H1 (cell line): ENCODE results near the gene L3MBTL1. TPM values are rescaled to one million over a fixed set of nuclear protein-coding genes. Genes with fewer than 3 reads are reported as not detected.

Source experiments
- ASH2L ChIP-seq: fragments of 200-600, 300-600 bp; sonication (generic); IDR thresholded peaks from one replicate; pipeline ENCODE4 v1.7.1; 2017; ENCODE audit warnings: low read length
- BACH1 ChIP-seq: IDR thresholded peaks from 2 replicates; pipeline ENCODE4 v1.6.1; 2012; ENCODE audit warnings: low read length, improper control_type of control experiment
- BRCA1 ChIP-seq: IDR thresholded peaks from 2 replicates; pipeline ENCODE4 v1.6.1; 2012; ENCODE audit warnings: low read depth, low read length, improper control_type of control experiment
- CEBPB ChIP-seq: IDR thresholded peaks from 2 replicates; pipeline ENCODE4 v1.6.1; 2012; ENCODE audit warnings: low read depth, low read length
- CHD1 ChIP-seq: IDR thresholded peaks from 2 replicates; pipeline ENCODE4 v1.6.1; 2012; ENCODE audit warnings: low read depth, low read length, improper control_type of control experiment
- CHD2 ChIP-seq: IDR thresholded peaks from 2 replicates; pipeline ENCODE4 v1.6.1; 2012; ENCODE audit warnings: low read length, improper control_type of control experiment
- E2F6 ChIP-seq: IDR thresholded peaks from 2 replicates; pipeline ENCODE4 v1.6.1; 2012; ENCODE audit warnings: inconsistent platforms
- EP300 ChIP-seq, 2 experiments: IDR thresholded peaks; 1 replicate in 1 of 2; 2 replicates in 1 of 2; pipeline ENCODE4 v1.6.1; 2011 to 2012; ENCODE audit warnings: low read depth in 2 of 2, low read length in 2 of 2, mild to moderate bottlenecking in 2 of 2, borderline replicate concordance in 1 of 2, inconsistent platforms in 1 of 2, moderate library complexity in 1 of 2
- EZH2 ChIP-seq: fragments of 200-600 bp; sonication (generic); IDR thresholded peaks from 2 replicates; pipeline ENCODE4 v1.7.1; 2012; ENCODE audit warnings: low read depth, mild to moderate bottlenecking, moderate library complexity, low read length, inconsistent platforms; ENCODE audit not compliant: severe bottlenecking
- GABPA ChIP-seq: IDR thresholded peaks from 2 replicates; pipeline ENCODE4 v1.6.1; 2011; ENCODE audit warnings: mild to moderate bottlenecking, low read length, moderate library complexity, borderline replicate concordance; ENCODE audit not compliant: insufficient read depth
- KDM1A ChIP-seq: fragments of 200-600, 300-600 bp; sonication (generic); IDR thresholded peaks from 2 replicates; pipeline ENCODE4 v1.7.1; 2016; ENCODE audit warnings: mild to moderate bottlenecking, low read length, borderline replicate concordance
- KDM4A ChIP-seq: IDR thresholded peaks from one replicate; pipeline ENCODE4 v1.7.1; 2012; ENCODE audit warnings: low read depth, mild to moderate bottlenecking, moderate library complexity, low read length, inconsistent platforms; ENCODE audit not compliant: severe bottlenecking
- NRF1 ChIP-seq: IDR thresholded peaks from 2 replicates; pipeline ENCODE4 v1.6.1; 2011; ENCODE audit warnings: mild to moderate bottlenecking, low read depth, low read length, improper control_type of control experiment
- PHF8 ChIP-seq: fragments of 200-600 bp; sonication (generic); conservative IDR thresholded peaks from 2 replicates; pipeline ENCODE4 v1.7.1; 2012; ENCODE audit warnings: low read depth, mild to moderate bottlenecking, inconsistent platforms, low read length, moderate library complexity
- POLR2A ChIP-seq, 2 experiments: IDR thresholded peaks; 1 replicate in 1 of 2; 2 replicates in 1 of 2; pipeline ENCODE4 v1.6.1; 2011; ENCODE audit warnings: low read depth in 2 of 2, low read length in 2 of 2, mild to moderate bottlenecking in 2 of 2; ENCODE audit errors: control extremely low read depth in 1 of 2
- SIX5 ChIP-seq: IDR thresholded peaks from 2 replicates; pipeline ENCODE4 v1.6.1; 2011; ENCODE audit warnings: mild to moderate bottlenecking, low read depth, low read length
- SP1 ChIP-seq: IDR thresholded peaks from 2 replicates; pipeline ENCODE4 v1.6.1; 2011; ENCODE audit warnings: low read depth, low read length
- SP4 ChIP-seq: IDR thresholded peaks from 2 replicates; pipeline ENCODE4 v1.6.1; 2012; ENCODE audit warnings: low read length, inconsistent platforms
- TCF12 ChIP-seq: IDR thresholded peaks from 2 replicates; pipeline ENCODE4 v1.6.1; 2011; ENCODE audit warnings: low read depth, mild to moderate bottlenecking, low read length
- TEAD4 ChIP-seq: IDR thresholded peaks from 2 replicates; pipeline ENCODE4 v1.6.1; 2012; ENCODE audit warnings: low read depth, low read length, inconsistent platforms, mixed read lengths
- polyA plus RNA-seq, 7 experiments: library from polyadenylated mRNA; depleted of rRNA in 3 of 7; stranded (reverse) in 5 of 7; unstranded in 2 of 7; fragments of >200 nt in 5 of 7; fragments of 200-250 nt in 2 of 7; gene quantifications; 1 replicate in 5 of 7; 2 replicates in 1 of 7; 4 replicates in 1 of 7; pipeline versions ENCODE4 v1.2.1 to v1.2.3, GENCODE V29; 2011 to 2013; ENCODE audit warnings: missing spikeins in 2 of 7, mixed read lengths in 2 of 7
- total RNA-seq: library from RNA; stranded (reverse); fragmentation: NEBNext Ultra II Directional; extraction: Animal tissue kit (Norgen Biotek cat#: 25700); gene quantifications from 2 replicates; pipeline ENCODE4 v1.2.1, GENCODE V29; 2021
- TF ChIP-seq, protein P1 (sequence below), 3 experiments: IDR thresholded peaks; 1 replicate in 2 of 3; 2 replicates in 1 of 3; pipeline versions ENCODE4 v1.5.1 to v1.6.1; 2011; ENCODE audit warnings: low read length in 3 of 3, mild to moderate bottlenecking in 3 of 3, inconsistent platforms in 2 of 3, low read depth in 1 of 3, moderate library complexity in 1 of 3; ENCODE audit not compliant: insufficient read depth in 1 of 3; ENCODE audit errors: control extremely low read depth in 1 of 3

L3MBTL1 gene
- total and polyA plus RNA-seq, 2 of the 8 experiments (the other 6 are each of a cell fraction or from before 2014, with no cell fraction given): 11.9 to 17.0 TPM

DNA sequence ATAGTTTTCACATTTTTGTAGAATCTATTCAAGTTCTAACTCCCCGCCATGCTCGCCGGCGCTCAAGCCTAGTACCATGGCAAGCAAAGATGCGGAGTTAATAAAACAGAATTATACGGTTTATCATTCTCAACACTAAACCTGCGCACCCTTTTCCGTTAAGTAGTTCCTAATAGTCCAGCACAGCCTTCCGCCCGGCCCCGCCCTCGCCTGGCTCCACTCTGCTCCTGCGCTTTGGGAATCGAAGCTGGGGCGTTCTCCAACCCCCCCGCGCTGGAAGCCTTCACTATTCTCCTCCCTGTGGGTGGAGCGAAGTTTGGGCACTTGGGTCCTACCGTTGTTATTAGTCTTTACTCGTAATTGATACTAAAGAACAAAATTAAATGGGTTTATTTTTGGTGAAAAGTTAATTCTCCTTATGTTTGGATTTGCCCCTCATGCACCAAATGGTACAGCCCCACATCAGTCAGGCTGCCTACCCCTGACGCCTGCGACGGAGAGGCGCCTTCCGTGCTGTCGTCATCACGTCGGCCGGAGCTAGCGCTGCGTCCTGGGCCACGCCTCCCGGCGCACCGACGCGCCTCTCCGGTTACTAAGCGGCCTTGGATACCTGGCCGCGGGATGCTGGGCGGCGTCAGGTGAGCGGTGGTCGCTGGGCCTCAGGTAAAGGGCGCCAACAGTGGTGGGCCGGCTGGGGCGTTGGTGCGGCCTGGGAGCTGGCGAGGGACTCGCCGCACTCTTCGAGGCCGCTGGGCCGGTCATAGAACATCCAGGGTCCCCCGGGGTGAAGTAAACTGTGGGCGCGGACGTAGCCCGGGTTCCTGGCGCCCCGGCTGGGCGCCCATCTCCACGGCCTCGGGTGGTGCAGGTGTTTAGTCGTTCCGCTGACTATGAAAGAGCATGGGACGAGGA lies 83.2 kb downstream of the L3MBTL1 start, which contains the start of gene IFT52 (continued):
- peak; percentile 45 for TF ChIP-seq KDM4A
- TF ChIP-seq, protein P1, sequence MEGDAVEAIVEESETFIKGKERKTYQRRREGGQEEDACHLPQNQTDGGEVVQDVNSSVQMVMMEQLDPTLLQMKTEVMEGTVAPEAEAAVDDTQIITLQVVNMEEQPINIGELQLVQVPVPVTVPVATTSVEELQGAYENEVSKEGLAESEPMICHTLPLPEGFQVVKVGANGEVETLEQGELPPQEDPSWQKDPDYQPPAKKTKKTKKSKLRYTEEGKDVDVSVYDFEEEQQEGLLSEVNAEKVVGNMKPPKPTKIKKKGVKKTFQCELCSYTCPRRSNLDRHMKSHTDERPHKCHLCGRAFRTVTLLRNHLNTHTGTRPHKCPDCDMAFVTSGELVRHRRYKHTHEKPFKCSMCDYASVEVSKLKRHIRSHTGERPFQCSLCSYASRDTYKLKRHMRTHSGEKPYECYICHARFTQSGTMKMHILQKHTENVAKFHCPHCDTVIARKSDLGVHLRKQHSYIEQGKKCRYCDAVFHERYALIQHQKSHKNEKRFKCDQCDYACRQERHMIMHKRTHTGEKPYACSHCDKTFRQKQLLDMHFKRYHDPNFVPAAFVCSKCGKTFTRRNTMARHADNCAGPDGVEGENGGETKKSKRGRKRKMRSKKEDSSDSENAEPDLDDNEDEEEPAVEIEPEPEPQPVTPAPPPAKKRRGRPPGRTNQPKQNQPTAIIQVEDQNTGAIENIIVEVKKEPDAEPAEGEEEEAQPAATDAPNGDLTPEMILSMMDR (IDR thresholded peaks at IDR 0.05; ENCODE audit: control extremely low read depth in 1 of 3, insufficient read depth in 1 of 3, low read depth in 1 of 3, low read length in 3 of 3): no peak
- no peak; the same call in 1 of the 2 replicates for TF ChIP-seq CHD2
- TF ChIP-seq POLR2A (IDR thresholded peaks at IDR 0.05; ENCODE audit: control extremely low read depth in 1 of 2, low read depth in 2 of 2, low read length in 2 of 2): peak in 1 of 2 experiments; percentile 85; a peak in 2 of 3 replicates
- TF ChIP-seq BRCA1: no peak
- TF ChIP-seq EZH2: no peak
- 0 out of 2 replicates have a peak, but pooled peaks have one; percentile 51 for TF ChIP-seq SP4
- TF ChIP-seq ASH2L: peak; percentile 78
- TF ChIP-seq NRF1: no peak
- TF ChIP-seq PHF8: peak; percentile 71
- TF ChIP-seq CEBPB: no peak
- TF ChIP-seq EP300 (IDR thresholded peaks at IDR 0.05; ENCODE audit: borderline replicate concordance in 1 of 2, low read depth in 2 of 2, low read length in 2 of 2): peak in 1 of 2 experiments; percentile 96; a peak in 2 of 3 replicates
- peak; percentile 53; the same call in 1 of the 2 replicates for TF ChIP-seq SP1
- peak; percentile 93 for TF ChIP-seq CHD1
- peak; percentile 68 for TF ChIP-seq E2F6
- TF ChIP-seq SIX5: no peak
- TF ChIP-seq GABPA: no peak
- TF ChIP-seq BACH1: no peak
- no peak for TF ChIP-seq TEAD4
- no peak for TF ChIP-seq KDM1A
- 0 out of 2 replicates have a peak, but pooled peaks have one; percentile 10 for TF ChIP-seq TCF12
